ENCODE results near the gene PACRG.

GRCh38 chr6:163259689-163260088, 531.9 kb downstream of the PACRG start:
- no peak for TF ChIP-seq ZZZ3 (IDR thresholded peaks at IDR 0.05; ENCODE audit: control insufficient read depth, insufficient read length, low read depth)
- TF ChIP-seq, protein P1, sequence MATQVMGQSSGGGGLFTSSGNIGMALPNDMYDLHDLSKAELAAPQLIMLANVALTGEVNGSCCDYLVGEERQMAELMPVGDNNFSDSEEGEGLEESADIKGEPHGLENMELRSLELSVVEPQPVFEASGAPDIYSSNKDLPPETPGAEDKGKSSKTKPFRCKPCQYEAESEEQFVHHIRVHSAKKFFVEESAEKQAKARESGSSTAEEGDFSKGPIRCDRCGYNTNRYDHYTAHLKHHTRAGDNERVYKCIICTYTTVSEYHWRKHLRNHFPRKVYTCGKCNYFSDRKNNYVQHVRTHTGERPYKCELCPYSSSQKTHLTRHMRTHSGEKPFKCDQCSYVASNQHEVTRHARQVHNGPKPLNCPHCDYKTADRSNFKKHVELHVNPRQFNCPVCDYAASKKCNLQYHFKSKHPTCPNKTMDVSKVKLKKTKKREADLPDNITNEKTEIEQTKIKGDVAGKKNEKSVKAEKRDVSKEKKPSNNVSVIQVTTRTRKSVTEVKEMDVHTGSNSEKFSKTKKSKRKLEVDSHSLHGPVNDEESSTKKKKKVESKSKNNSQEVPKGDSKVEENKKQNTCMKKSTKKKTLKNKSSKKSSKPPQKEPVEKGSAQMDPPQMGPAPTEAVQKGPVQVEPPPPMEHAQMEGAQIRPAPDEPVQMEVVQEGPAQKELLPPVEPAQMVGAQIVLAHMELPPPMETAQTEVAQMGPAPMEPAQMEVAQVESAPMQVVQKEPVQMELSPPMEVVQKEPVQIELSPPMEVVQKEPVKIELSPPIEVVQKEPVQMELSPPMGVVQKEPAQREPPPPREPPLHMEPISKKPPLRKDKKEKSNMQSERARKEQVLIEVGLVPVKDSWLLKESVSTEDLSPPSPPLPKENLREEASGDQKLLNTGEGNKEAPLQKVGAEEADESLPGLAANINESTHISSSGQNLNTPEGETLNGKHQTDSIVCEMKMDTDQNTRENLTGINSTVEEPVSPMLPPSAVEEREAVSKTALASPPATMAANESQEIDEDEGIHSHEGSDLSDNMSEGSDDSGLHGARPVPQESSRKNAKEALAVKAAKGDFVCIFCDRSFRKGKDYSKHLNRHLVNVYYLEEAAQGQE (IDR thresholded peaks at IDR 0.05; ENCODE audit: low read depth, low read length) = no peak
- TF ChIP-seq CTCF (IDR thresholded peaks at IDR 0.05 in 2 of 3, conservative IDR thresholded peaks at IDR 0.05 in 1 of 3; ENCODE audit: control insufficient read depth in 2 of 3, extremely low read depth in 1 of 3, insufficient read depth in 1 of 3, low read depth in 3 of 3, low read length in 3 of 3) = no peak
- TF ChIP-seq, protein P2, sequence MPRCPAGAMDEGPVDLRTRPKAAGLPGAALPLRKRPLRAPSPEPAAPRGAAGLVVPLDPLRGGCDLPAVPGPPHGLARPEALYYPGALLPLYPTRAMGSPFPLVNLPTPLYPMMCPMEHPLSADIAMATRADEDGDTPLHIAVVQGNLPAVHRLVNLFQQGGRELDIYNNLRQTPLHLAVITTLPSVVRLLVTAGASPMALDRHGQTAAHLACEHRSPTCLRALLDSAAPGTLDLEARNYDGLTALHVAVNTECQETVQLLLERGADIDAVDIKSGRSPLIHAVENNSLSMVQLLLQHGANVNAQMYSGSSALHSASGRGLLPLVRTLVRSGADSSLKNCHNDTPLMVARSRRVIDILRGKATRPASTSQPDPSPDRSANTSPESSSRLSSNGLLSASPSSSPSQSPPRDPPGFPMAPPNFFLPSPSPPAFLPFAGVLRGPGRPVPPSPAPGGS (IDR thresholded peaks at IDR 0.05; ENCODE audit: borderline replicate concordance, insufficient read depth, low read depth, low read length, poor library complexity, severe bottlenecking) = no peak
- TF ChIP-seq YY1 (IDR thresholded peaks at IDR 0.05; ENCODE audit: low read depth, low read length) = no peak
- no peak for TF ChIP-seq CHD4 (IDR thresholded peaks at IDR 0.05)
- no peak for TF ChIP-seq BRCA1 (IDR thresholded peaks at IDR 0.05; ENCODE audit: low read depth, low read length)
- no peak for TF ChIP-seq CEBPB (IDR thresholded peaks at IDR 0.05; ENCODE audit: borderline replicate concordance in 1 of 2, low read depth in 2 of 2, low read length in 2 of 2)
